HG03457 (cell line): Measurements from ENCODE around the gene MRPL21.

Experiments
- ATAC-seq: cut with Tn5 transposase; IDR thresholded peaks from one replicate; pipeline ENCODE4 v1.9.1; 2021; ENCODE audit warnings: moderate number of reproducible peaks; ENCODE audit not compliant: unreplicated experiment

Gene MRPL21

DNA sequence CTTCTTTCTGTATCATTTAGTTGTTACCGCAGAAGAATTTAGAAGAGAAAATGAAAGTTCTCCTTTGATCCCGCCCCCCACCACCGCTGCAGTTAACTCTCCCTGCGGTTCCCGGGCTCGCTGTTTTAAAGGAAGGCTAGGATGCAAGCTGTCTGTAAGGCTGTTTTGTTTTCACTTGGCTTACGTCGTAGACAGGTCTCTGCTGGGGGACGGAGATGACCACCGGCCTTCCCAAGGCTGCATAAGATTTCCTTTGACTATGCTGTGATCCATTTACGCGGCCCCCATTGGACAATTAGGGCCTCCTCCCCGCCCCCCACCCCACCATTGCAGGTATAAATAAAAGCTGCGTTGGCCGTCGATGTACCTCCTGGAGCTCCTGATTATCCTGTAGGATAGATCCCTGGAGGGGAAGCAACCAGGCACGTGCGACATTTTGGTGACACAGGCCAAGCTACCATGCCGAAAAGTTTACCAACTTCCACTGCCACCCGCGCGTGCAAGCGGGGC lies 60.5 kb downstream of the MRPL21 start:
- no peak for ATAC-seq

DNA sequence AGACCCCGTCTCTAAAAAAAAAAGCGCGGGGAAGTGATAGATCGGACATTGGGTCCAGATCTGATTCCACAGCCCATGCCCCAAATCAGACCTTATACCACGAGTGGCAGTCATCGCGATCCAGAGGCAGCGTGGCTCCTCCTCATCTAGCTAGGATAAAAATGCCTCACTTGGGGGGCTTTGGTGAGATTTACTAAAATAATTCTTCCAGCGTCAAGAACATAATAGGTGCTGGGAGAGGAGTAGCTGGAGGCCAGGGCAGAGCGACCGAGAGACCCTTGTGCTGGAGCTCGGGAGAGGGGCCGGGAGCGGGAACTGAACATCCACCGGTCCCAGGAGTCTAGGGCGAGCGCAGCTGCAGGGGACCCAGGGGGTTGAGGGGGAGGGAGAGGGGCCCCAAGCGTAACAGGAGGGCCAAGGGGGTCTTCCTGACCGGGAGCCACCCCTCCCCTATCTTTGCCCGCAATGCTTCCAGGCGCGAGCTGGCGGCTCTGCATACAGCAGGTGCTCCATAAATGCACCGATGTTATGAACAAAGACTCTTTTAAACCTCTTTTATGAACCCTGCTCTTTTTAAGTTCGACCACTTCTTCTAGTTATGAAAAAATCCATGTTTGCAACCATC lies 61.1 kb downstream of the MRPL21 start:
- no peak for ATAC-seq

DNA sequence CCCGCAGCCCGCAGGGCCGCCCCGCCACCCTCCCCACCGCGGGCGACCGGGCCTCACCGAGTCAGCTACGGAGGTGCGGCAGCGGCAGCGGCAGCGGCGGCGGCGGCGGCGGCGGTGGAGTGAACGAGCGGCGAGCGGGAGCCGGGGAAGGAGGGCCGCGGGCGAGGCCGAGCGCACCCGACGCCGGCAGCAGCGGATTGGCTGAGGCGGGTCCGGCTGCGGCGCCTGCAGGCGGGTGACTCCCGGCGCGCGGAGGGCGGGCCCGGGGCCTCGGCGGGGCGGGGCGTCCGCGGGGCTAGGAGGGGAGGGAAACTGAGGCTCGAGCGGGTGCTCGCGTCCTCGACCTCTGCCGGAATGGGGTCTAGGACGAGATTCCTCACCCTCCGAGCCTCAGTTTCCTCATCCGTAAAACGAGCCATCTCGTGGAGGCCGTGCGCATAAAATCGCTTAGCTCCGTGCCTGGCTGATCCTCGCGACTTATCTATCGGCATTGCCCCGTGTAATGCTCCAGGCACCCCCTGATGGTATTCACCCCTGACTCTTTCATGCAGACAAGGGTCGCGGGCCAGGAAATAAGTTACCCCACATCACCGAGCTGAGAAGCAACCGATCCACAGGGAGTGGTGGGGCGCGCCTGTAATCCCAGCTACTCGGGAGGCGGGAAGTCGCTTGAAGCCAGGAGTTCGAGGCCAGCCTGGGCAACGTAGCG lies 61.8 kb downstream of the MRPL21 start, which contains the start of gene CPT1A:
TSS of gene CPT1A (minus strand) at position 199 of the 709 bp plus-strand sequence. CDS start 26,442 bp downstream, outside the sequence.
- no peak for ATAC-seq
